ENCODE data around the gene SMAD3. TPM values are rescaled to one million over a fixed set of nuclear protein-coding genes. Genes with fewer than 3 reads are reported as not detected.

Gene SMAD3
- total RNA-seq, 1 experiment from 2014 or later: 21.9 TPM

DNA sequence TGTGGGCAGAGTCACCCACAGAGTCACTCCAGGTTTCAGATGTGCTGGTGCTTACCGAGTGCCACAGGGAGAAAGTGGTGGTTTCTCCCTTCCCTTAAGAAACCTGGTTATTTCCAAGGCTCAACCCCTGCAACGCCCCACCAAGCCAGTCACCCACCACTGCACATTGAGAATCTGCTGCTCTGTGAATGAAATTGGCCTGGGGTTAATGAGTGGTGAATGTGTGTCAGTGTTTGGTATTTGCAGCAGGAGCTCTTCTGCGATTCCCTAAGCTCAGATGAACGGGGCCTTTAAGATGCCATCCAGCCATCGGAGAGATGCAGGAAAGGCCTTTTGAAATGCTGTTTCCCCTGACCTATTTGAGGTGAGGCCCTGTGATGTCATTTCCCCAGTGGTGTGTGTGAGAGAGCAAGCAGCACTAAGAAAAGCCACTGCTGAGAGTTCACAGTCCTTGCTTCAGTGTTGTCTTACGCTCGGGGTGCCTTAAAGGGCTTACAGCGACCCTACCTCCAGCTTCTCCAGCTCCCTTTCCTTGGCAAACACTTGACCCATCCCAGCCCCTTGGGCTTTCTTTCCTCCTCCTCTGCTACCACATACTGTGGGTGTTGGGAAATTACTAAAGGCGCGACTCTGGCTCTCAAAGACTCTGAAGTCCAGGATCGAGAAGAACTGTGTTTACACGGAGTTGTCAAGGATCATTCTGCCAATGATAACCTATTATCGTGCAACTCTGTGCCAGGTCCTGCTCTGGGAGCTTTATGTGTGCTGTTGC is 68.9 kb downstream of the SMAD3 start:
- in situ Hi-C loops (cut with HindIII; ENCODE audit: low sequenced_read_pairs): no loop called here
- no peak for DNase-seq (ENCODE audit: low spot score)

- in situ Hi-C loops (cut with HindIII; ENCODE audit: low sequenced_read_pairs): no loop called here
- no peak for DNase-seq (ENCODE audit: low spot score)
Observed at GRCh38 chr15:67134871-67135492, 69.6 kb downstream of the SMAD3 start.

DNA sequence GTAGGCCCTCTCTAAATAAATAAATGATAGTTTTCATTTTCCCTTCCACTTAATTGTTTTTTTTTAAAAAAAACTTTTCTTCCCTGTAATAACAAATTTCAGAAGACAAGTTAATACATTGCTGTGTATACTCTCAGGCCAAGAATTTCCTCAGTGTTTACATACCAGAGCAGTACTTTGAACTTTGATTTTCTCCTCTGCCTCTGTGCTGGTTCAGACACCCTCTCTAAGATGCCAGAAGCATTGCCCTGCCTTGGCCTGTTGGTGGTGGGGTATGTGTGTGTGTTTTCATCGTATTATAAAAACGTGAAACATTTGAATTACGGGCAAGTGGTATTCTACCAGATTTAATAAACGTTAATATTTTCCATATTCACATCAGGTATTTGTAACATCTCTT is 70.1 kb downstream of the SMAD3 start:
- in situ Hi-C loops (cut with HindIII; ENCODE audit: low sequenced_read_pairs): no loop called here

GRCh38 chr15:67136802-67137201 is 71.4 kb downstream of the SMAD3 start:
- in situ Hi-C loops (cut with HindIII; ENCODE audit: low sequenced_read_pairs): no loop called here
- no peak for DNase-seq (ENCODE audit: low spot score)

More for the DNA sequence above, 70.1 kb downstream of the SMAD3 start:
- no peak for DNase-seq (ENCODE audit: low spot score)

DNA sequence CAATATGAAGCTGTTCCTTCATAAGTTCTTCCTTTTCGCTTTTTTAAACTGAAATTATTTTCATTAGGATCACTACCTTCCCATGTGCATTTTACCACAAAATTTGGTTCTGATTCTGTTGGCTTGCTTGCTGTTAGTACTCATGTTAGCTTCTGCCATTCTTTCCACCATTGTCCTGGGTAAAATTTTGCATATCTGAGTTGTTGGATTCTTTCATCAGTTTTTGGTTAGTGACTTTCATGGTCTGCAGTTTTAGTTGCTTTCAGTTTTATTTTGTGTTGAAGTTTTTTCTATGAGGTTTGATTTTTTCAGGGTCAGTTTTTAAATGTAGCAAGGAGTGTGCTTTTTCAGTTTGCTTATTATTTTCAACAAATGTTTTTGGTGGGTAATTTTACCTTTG is 71.9 kb downstream of the SMAD3 start:
- in situ Hi-C loops (cut with HindIII; ENCODE audit: low sequenced_read_pairs): no loop called here

GRCh38 chr15:67137951-67138848 is 72.8 kb downstream of the SMAD3 start:
- in situ Hi-C loops (cut with HindIII; ENCODE audit: low sequenced_read_pairs): no loop called here
- DNase-seq (ENCODE audit: low spot score): no peak

More for the DNA sequence above, 71.9 kb downstream of the SMAD3 start:
- no peak for DNase-seq (ENCODE audit: low spot score)

DNA sequence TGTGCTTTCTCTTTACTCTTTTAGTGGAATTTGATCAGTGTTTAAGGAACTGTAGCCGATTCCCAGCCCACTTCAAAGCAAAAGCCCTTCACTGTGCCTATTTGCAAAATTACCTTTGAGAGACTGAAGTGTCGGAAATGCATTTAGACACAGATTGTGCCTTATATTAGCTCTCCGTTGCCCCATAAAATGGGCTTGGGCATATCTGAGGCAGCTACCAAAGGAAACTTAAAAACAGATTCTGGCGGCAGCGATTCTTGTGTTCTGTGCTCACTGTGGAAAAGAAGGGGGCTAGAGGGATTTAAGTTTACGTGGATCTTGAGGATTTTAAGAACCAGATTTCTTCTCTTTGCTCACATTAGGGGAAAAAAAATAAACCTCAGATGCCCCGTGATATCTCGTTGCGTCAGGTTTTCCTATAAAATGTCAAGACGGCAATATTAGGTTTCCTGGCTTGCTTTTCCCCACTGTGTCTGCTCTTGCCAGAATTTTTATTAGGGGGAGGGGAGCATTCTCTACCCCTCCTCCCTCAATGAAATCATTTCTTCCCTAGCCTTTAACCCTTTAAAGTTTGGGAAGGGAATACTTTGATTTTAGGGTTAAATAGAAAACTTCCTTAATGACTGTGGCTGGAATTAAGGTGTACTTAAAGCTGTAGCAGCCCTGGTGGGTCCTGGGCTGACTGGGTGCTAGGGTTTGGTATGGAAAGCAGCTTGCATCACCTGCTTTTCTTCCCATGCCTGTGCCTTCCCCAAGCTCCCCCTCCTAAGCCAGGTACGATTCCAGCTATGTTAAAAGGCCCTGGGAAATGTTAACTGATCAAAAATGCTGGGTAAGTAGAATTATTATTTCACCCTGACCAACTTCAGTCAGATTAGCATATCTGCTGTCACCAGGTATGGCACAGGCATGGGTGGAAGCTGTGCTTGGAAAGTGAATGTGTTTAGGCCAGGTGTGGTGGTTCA is 73.8 kb downstream of the SMAD3 start:
- in situ Hi-C loops (cut with HindIII; ENCODE audit: low sequenced_read_pairs): no loop called here
- DNase-seq (ENCODE audit: low spot score): no peak

- in situ Hi-C loops (cut with HindIII; ENCODE audit: low sequenced_read_pairs): no loop called here
- DNase-seq (ENCODE audit: low spot score): no peak
Observed at GRCh38 chr15:67140078-67140833, 74.9 kb downstream of the SMAD3 start.

- in situ Hi-C loops (cut with HindIII; ENCODE audit: low sequenced_read_pairs): no loop called here
Observed at GRCh38 chr15:67142092-67142766, 76.8 kb downstream of the SMAD3 start.

DNA sequence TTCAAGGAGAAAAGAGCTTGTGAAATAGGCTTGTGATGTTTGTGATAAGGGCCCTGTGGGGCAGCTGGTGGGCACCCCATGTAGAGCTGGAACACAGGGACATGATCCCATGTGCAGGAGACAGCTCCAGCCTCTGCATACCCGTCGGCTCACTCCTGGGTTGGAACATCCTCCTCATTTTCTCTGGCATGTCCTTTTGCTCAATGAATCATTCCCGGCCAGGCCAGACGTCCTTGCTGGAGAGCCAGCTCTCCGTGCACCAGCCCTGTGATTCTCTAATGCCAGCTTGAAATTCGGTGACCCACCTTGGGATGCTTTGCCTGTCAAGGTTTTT is 77.3 kb downstream of the SMAD3 start:
- in situ Hi-C loops (cut with HindIII; ENCODE audit: low sequenced_read_pairs): no loop called here
- DNase-seq (ENCODE audit: low spot score): no peak

More at GRCh38 chr15:67142092-67142766, 76.8 kb downstream of the SMAD3 start:
- no peak for DNase-seq (ENCODE audit: low spot score)

- DNase-seq (ENCODE audit: low spot score): no peak
- in situ Hi-C loops (cut with HindIII; ENCODE audit: low sequenced_read_pairs): no loop called here
Observed at GRCh38 chr15:67143646-67144045, 78.2 kb downstream of the SMAD3 start.

DNA sequence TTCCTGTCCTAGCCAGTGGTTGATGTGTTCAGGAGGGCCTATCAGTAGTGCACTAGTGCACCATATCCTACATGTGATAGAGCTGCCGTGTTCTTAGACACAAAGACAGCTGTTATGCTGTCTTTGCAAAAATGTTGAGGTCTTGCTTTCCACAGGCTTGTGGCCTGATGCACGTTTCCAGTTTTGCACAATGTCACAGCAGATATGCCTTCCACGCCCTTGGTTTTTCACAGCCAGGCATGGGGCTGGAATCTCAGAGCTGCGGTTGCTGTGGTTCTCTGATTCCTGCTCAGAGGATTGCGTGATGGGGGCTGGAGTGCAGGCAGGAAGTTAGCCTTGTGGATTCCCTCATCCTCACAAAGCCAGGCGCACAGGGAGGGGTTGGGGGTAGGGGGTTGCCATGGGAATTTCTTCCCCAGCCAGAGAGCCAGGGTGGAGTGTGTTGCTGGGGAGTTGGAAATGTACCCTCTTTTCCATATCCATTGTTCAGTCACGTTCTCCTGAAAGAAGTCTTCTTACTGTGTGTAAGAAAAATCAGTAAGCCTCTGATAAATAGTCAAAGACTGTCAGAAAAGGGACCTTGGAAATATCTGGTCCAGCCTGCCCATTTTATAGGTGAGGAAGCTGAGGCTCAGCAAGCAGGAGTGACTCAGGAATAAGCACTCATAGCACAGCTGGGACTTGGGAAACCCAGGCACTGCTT is 79.4 kb downstream of the SMAD3 start:
- DNase-seq (ENCODE audit: low spot score): no peak
- in situ Hi-C loops (cut with HindIII; ENCODE audit: low sequenced_read_pairs): no loop called here

DNA sequence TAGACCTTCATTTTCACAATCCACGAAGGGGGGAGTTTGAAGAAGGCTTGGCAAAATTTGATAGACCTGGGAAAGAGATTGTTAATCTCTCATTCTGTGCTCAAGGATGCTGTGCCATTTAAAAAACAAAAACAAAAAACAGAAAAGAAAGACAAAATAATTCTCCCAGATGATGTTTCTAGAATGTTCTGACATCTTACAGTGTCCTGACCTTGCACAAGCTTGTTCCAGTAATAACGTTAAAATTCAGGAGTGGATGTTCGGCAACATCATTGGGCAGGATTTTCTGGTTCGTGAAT is 79.9 kb downstream of the SMAD3 start:
- in situ Hi-C loops (cut with HindIII; ENCODE audit: low sequenced_read_pairs): no loop called here
- DNase-seq (ENCODE audit: low spot score): no peak

DNA sequence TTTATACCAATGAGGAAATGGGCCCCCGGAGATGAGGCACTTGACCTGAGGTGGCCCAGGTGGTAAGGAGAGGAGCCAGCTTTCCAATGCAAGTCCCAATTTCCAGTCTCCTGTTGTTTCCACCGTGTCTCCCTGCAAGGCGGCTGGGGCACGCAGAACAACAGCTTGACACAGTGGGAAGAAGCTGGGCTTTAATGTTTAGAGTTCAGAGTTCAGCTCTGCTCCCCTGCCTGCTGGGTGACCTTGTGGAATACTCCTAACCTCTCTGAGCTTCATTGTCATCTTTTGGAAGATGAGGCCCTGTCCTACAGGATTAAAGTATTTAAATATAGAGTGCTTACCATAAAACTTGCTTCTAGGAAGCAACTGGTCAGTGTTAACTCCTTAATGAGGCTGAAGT is 80.3 kb downstream of the SMAD3 start:
- in situ Hi-C loops (cut with HindIII; ENCODE audit: low sequenced_read_pairs): no loop called here
- DNase-seq (ENCODE audit: low spot score): no peak

DNA sequence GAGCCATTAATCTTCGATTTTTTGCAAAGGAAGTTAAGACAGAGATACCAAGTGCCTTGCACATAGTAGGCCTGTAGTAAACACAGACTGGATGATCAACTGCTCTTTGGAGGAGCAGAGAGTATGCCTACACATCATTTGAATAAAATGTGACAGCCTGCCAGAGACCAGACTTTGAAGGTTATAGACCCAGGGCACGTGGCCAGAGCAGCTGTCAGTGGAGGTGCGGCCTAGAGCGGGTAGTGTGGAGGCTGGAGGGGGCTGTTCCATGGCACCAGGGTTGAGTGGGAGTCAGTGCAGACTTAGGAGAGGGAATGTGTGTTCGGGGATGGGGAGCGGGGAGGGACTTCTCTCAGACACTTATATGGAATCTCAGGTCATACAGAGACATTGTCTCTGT is 80.8 kb downstream of the SMAD3 start:
- DNase-seq (ENCODE audit: low spot score): no peak
- in situ Hi-C loops (cut with HindIII; ENCODE audit: low sequenced_read_pairs): no loop called here

- in situ Hi-C loops (cut with HindIII; ENCODE audit: low sequenced_read_pairs): no loop called here
- DNase-seq (ENCODE audit: low spot score): no peak
Observed at GRCh38 chr15:67146875-67147381, 81.5 kb downstream of the SMAD3 start.

DNA sequence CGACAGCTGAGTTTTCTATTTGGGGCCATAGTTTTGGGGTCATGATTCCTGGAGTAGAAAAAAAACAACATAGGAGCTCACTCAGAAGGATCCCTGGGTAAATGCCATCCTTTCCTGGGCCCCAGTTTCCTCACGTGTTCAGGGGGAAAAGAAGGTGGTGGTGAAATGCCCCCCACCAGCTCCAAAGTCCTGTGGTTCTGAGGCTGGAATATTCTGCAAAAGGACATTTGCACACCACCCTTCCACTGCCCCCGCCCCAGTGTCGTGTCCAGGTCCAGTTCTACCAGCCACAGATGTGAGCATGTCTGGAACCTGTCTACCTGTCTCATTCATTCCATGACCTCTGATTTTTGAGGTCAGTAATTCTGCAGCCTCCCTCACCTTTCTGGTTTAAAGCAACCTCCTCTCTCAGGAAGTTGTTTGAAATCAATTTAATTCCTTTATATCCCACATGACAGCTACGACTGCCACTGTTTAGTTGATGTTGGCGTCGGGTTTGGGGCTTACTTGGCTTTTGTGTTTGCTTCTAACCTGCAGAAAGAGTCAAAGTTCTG is 82.1 kb downstream of the SMAD3 start:
- DNase-seq (ENCODE audit: low spot score): no peak
- in situ Hi-C loops (cut with HindIII; ENCODE audit: low sequenced_read_pairs): no loop called here

All from G401 (cell line).